ENCODE data around the gene LMAN1L.
A peak's percentile ranks its signal among the peaks of the same experiment; 100 is the strongest.

The LMAN1L gene

DNA sequence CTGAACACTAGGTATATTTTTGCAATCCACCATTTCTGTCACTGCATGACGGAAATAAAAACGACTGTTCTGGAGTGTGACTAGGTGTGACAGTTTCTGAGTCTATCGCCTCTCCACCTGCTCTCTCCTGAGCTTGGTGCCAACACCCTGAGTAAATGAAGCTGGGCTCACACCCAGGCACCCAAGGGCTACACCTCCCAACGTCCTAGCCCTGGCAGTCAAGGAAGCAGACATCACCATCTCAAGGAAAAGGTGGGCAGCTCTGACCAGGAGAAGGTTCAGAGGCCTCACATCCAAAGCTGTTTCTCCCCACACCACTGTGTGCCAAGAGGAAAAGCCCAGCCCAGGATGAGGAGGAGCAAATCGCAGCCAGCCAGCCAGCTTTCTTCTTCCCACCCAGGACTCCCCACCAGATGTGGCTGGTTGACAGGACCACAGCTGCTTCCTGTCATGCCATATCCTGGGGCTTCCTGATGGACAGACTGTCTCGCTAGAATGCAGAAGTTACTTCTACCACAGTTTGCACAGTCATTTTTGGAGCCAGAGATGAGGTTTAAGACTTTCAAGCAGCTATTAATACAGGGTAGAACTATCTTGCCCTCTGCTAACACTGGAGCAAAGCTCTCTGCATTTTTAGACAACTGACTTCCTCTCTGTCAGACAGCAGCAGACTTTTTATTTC, 57.2 kb downstream of the LMAN1L start:
- TF ChIP-seq FOXP2 (optimal IDR thresholded peaks at IDR 0.05; ENCODE audit: borderline replicate concordance, extremely low read depth, extremely low read length, insufficient read depth) (no peak), POLR2AphosphoS5 (IDR thresholded peaks at IDR 0.05; ENCODE audit: low read depth, low read length) (no peak), SIN3A (IDR thresholded peaks at IDR 0.05; ENCODE audit: borderline replicate concordance, insufficient read depth, low read length) (peak; percentile 96; the same call in 1 of the 2 replicates), TAF1 (IDR thresholded peaks at IDR 0.05; ENCODE audit: borderline replicate concordance, insufficient read depth, low read length) (no peak)
- TF ChIP-seq, protein P1, sequence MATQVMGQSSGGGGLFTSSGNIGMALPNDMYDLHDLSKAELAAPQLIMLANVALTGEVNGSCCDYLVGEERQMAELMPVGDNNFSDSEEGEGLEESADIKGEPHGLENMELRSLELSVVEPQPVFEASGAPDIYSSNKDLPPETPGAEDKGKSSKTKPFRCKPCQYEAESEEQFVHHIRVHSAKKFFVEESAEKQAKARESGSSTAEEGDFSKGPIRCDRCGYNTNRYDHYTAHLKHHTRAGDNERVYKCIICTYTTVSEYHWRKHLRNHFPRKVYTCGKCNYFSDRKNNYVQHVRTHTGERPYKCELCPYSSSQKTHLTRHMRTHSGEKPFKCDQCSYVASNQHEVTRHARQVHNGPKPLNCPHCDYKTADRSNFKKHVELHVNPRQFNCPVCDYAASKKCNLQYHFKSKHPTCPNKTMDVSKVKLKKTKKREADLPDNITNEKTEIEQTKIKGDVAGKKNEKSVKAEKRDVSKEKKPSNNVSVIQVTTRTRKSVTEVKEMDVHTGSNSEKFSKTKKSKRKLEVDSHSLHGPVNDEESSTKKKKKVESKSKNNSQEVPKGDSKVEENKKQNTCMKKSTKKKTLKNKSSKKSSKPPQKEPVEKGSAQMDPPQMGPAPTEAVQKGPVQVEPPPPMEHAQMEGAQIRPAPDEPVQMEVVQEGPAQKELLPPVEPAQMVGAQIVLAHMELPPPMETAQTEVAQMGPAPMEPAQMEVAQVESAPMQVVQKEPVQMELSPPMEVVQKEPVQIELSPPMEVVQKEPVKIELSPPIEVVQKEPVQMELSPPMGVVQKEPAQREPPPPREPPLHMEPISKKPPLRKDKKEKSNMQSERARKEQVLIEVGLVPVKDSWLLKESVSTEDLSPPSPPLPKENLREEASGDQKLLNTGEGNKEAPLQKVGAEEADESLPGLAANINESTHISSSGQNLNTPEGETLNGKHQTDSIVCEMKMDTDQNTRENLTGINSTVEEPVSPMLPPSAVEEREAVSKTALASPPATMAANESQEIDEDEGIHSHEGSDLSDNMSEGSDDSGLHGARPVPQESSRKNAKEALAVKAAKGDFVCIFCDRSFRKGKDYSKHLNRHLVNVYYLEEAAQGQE (IDR thresholded peaks at IDR 0.05; ENCODE audit: insufficient read depth in 1 of 2, low read depth in 2 of 2, low read length in 2 of 2), result no peak

DNA sequence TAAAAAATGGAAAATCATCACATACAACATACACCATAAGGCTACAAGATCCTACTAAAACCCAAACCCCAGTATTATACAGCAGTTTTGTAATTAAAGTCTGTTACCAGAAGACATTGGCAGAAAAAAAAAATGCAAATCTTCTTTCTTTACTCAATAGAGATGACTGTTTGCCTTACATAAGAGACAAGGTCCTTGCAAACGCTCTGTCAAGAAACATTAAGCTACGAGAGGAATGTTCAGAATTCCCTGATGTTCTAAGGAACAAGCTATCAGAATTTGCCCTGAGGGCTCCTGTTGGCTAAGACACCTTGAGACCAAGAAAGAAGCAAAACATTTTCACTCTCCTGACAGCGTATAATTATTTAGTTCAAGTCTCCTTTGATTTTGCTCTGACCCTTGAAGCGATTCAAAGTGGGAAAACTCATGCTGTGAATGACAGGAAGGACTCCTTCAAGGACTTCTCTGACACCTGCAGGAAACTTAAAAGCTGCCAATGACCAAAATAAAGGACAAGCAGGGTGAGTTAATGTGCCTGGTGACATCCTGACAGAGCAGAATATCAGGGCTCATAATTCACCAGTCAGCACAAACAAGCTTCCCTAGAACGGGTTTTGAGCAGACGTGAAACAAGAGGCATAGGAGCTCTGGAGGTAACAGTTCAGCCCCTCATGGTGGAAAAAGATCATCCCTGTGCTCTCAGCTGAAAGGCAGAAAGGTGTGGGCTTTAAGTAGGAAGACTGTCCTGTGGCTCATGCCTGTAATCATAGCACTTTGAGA, 58.0 kb downstream of the LMAN1L start:
- TF ChIP-seq, protein P1 (IDR thresholded peaks at IDR 0.05; ENCODE audit: insufficient read depth in 1 of 2, low read depth in 2 of 2, low read length in 2 of 2), result no peak
- no peak for TF ChIP-seq SIN3A (IDR thresholded peaks at IDR 0.05; ENCODE audit: borderline replicate concordance, insufficient read depth, low read length)
- no peak for TF ChIP-seq FOXP2 (optimal IDR thresholded peaks at IDR 0.05; ENCODE audit: borderline replicate concordance, extremely low read depth, extremely low read length, insufficient read depth)
- TF ChIP-seq POLR2AphosphoS5 (IDR thresholded peaks at IDR 0.05; ENCODE audit: low read depth, low read length), result no peak
- no peak for TF ChIP-seq TAF1 (IDR thresholded peaks at IDR 0.05; ENCODE audit: borderline replicate concordance, insufficient read depth, low read length)

DNA sequence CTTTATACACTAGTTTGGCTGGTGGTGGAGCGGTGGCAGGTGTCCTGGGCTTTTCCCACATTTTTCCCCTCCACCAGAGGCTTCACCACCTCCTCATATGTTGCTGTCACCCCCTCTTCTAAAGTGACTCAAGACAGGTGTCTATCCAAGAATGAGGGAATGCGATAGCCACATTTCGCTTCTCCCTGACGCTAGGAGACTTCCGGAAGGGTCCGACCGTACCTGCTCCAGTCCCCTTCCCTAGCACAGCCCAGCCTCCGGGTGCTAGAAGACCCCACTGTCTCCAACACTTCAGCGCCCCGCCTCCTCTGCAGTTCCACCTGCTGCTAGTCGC, 60.0 kb downstream of the LMAN1L start:
- TF ChIP-seq TAF1 (IDR thresholded peaks at IDR 0.05; ENCODE audit: borderline replicate concordance, insufficient read depth, low read length) (no peak), POLR2AphosphoS5 (IDR thresholded peaks at IDR 0.05; ENCODE audit: low read depth, low read length) (no peak), SIN3A (IDR thresholded peaks at IDR 0.05; ENCODE audit: borderline replicate concordance, insufficient read depth, low read length) (no peak), FOXP2 (optimal IDR thresholded peaks at IDR 0.05; ENCODE audit: borderline replicate concordance, extremely low read depth, extremely low read length, insufficient read depth) (no peak)
- TF ChIP-seq, protein P1 (IDR thresholded peaks at IDR 0.05; ENCODE audit: insufficient read depth in 1 of 2, low read depth in 2 of 2, low read length in 2 of 2), result no peak

DNA sequence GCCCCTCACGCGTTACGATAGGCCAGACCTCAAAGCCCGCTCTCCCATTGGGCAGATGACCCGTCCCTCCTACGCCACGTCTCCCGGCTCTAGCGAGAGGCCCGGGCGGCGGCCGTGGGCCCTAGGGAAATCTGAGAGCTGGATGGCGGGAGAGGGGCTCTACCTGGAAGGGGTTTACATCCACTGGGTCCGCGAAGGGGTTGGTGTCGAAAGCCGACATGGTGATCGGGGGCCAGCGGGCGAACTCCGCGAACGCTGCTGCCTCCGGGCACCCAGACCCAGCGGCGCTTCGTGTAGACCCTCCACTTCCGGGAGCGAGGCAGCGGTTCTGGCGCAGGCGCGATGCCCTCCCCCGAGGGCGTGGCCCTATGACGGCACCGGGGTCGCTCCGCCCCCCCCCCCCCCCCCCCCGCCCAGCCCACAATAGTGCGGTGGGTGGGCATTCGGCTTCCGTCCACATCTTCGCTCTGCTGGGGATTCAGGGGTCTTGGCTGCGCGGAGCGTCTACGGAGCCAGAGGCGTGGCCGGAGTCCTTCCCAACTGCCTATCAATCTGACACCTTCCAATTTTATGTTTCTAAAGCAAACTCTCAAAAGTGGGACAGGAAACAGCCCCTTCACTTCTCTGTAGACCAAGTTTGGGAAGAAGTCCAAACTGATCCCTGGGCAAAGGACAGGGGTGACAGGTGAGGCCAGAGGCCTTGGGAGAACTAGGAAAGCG, 60.6 kb downstream of the LMAN1L start, which contains the start of gene SCAMP2:
Gene SCAMP2 (minus strand): TSS at position 330 of the 720 bp plus-strand sequence. CDS start 110 bp downstream, at position 220.
- TF ChIP-seq, protein P1 (IDR thresholded peaks at IDR 0.05; ENCODE audit: insufficient read depth in 1 of 2, low read depth in 2 of 2, low read length in 2 of 2), result no peak
- peak; percentile 96 for TF ChIP-seq POLR2AphosphoS5 (IDR thresholded peaks at IDR 0.05; ENCODE audit: low read depth, low read length)
- no peak for TF ChIP-seq FOXP2 (optimal IDR thresholded peaks at IDR 0.05; ENCODE audit: borderline replicate concordance, extremely low read depth, extremely low read length, insufficient read depth)
- peak; percentile 49; the same call in 1 of the 2 replicates for TF ChIP-seq SIN3A (IDR thresholded peaks at IDR 0.05; ENCODE audit: borderline replicate concordance, insufficient read depth, low read length)
- TF ChIP-seq TAF1 (IDR thresholded peaks at IDR 0.05; ENCODE audit: borderline replicate concordance, insufficient read depth, low read length), result 0 out of 2 replicates have a peak, but pooled peaks have one; percentile 67
